Natural killer cell treated with Interleukin-12 subunit alpha and Interleukin-12 subunit beta and Interleukin-15 and Interleukin-18, amount 100 ng/mL, for 72 hours (primary cell): ENCODE measurements around the gene KATNIP. TPM values are rescaled to one million over a fixed set of nuclear protein-coding genes. Genes with fewer than 3 reads are reported as not detected.

Source experiments
- ATAC-seq, 2 donors: fragments of 150-1000 bp; cut with Tn5 transposase in 1 of 2; sonication (Bioruptor Pico), chemical (Tn5 transposase) in 1 of 2; 2 replicates each; pipeline ENCODE4 v1.10.0; 2021
- DNase-seq: peaks from one replicate; pipeline ENCODE4 v3.0.0; 2022; ENCODE audit warnings: low spot score
- H3K27ac Mint-ChIP-seq, 2 donors: 1 replicate in 1 of 2; 2 replicates in 1 of 2; pipeline ENCODE4 v1.8.0; 2022; ENCODE audit warnings: mixed read lengths in 2 of 2, mild to moderate bottlenecking in 1 of 2, moderate library complexity in 1 of 2
- H3K27me3 Mint-ChIP-seq, 2 donors: 1 replicate in 1 of 2; 2 replicates in 1 of 2; pipeline ENCODE4 v1.8.0; 2022; ENCODE audit warnings: mixed read lengths in 2 of 2
- H3K36me3 Mint-ChIP-seq: one replicate; pipeline ENCODE4 v1.8.0; 2022; ENCODE audit warnings: mixed read lengths
- H3K4me1 Mint-ChIP-seq, 2 donors: 1 replicate in 1 of 2; 2 replicates in 1 of 2; pipeline ENCODE4 v1.8.0; 2022; ENCODE audit warnings: low read depth in 2 of 2, mixed read lengths in 2 of 2, mild to moderate bottlenecking in 1 of 2
- H3K4me3 Mint-ChIP-seq: one replicate; pipeline ENCODE4 v1.8.0; 2022; ENCODE audit warnings: mixed read lengths
- H3K9me3 Mint-ChIP-seq: 2 replicates; pipeline ENCODE4 v1.8.0; 2022; ENCODE audit warnings: mixed read lengths
- total RNA-seq, 2 donors: library from RNA; stranded (reverse); gene quantifications; one replicate each; pipeline ENCODE4 v1.2.3, GENCODE V29; 2022

Gene KATNIP
- total RNA-seq, 2 donors from 2014 or later, result 30.0 to 38.2 TPM

GRCh38 chr16:27599606-27600005 is 49.7 kb downstream of the KATNIP start:
- peaks cover 0 to 7% of the 10 kb centered on the region in 2 donors for H3K4me1 Mint-ChIP-seq
- H3K9me3 Mint-ChIP-seq, result no peaks in the 10 kb centered on the region
- H3K36me3 Mint-ChIP-seq, result no peaks in the 10 kb centered on the region
- H3K4me3 Mint-ChIP-seq, result no peak overlapping the region
- DNase-seq (no peak), ATAC-seq (no peak)
- H3K27me3 Mint-ChIP-seq, result no peaks in the 10 kb centered on the region
- H3K27ac Mint-ChIP-seq, result no peak overlapping the region

Other genes with a start within 250 kb of the KATNIP start
- gene IL4R, start 236.2 kb upstream of the KATNIP start, total RNA-seq, result 100 to 1,000 TPM; 213 to 224 TPM
- gene IL21R, start 148.0 kb upstream of the KATNIP start, total RNA-seq, result 10 to 100 TPM; 58.3 to 64.4 TPM
- gene GTF3C1, start 231 bp upstream of the KATNIP start, total RNA-seq, result 100 to 1,000 TPM; 111 to 128 TPM